Astrocyte (in vitro differentiated cells and primary cell): ENCODE measurements around the gene ACTN4.

Experiments
- CTCF ChIP-seq: IDR thresholded peaks from 2 replicates; pipeline ENCODE4 v1.5.1; 2011; ENCODE audit warnings: low read depth, mild to moderate bottlenecking, inconsistent platforms, low read length, moderate library complexity; ENCODE audit not compliant: insufficient read depth
- EZH2 ChIP-seq: IDR thresholded peaks from 2 replicates; pipeline ENCODE4 v1.6.1; 2012; ENCODE audit warnings: mild to moderate bottlenecking, low read length, inconsistent platforms; ENCODE audit not compliant: insufficient read depth

- TF ChIP-seq CTCF (no peak), EZH2 (no peak)
Observed at GRCh38 chr19:38766276-38767047, 119.0 kb downstream of the ACTN4 start.
